NCI-H446 (cell line): ENCODE data around the gene TRABD2B.

ENCODE experiments used
- DNase-seq, 2 experiments: peaks; one replicate each; lab custom pipeline; 2025; lab: John Stamatoyannopoulos, UW

TRABD2B gene

GRCh38 chr1:47824716-47825115, 172.5 kb downstream of the TRABD2B start:
- no peak for DNase-seq

DNA sequence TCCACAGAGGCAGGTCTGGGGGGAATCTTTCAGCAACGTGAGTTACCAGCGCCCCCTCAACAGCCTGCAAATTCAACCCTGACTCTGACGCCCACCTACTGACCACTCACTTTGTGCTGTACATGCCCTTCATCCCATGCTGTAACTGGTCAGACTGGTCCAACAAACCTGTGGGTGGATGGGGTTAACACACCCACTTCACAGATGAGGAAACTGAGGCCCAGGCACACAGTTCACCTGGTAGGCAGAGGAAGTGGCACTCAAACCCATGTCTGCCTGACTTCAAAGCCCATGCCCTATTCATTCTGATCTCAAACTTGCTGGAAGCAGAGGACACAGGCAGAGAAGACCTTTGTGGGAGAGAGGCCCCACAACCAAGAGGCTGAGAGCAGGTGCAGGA, 172.9 kb downstream of the TRABD2B start:
- DNase-seq, result no peak

DNA sequence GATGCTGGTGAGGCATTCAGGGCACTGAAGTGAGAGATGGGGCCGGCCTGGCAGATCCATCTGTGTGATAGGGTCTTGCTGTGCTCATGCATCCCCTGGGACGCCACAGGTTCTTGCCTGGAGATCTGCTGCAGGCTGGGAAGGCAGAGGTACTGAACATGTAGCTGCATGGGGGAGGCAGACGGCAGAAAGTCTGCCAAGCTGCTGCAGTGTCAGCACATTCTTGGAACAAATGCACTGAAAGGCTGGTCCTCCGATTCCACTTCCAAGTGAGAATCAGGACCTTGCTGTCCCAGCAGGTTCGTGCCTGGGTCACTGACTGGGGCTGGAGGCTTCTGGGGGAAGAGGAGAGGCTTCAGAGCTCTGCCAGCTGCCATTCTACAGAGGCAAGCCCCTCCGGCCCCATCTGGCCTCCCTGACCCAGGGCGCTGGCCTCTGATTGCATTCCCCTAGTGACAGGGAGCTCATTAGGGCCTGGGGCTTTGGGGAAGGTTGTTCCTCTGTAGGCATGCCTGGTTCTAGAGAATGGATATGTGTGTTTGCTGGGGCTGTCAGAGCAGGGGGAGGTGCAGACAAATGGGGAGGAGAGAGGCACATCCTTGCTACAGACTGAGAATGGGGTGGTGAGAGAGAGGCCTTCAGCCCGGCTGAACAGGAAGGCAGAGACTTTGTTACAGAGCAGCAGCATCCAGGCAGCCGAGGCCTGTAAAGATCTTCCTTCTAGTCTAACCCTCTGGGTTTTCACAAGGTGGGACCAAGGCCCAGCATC, 174.0 kb downstream of the TRABD2B start:
- no peak for DNase-seq

DNA sequence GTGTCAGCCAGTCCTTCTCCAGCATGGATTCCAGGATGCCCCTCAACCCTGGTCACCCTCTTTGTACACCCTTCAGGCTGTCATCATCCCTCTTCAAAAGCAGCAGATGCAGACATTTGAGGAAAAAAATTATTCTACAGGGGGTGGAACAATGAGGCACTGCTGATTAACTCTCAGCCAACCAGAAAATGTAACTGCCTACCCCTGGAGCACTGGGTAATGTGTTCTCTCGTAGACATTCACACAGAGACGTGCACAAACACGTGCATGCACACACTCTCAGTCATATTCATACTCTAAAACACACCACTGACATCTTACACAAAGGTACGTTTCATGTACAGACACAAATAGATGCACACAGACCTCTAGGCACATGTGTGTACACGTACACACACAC, 175.4 kb downstream of the TRABD2B start:
- no peak for DNase-seq

- no peak for DNase-seq
Observed at GRCh38 chr1:47819574-47819888, 177.7 kb downstream of the TRABD2B start.

DNA sequence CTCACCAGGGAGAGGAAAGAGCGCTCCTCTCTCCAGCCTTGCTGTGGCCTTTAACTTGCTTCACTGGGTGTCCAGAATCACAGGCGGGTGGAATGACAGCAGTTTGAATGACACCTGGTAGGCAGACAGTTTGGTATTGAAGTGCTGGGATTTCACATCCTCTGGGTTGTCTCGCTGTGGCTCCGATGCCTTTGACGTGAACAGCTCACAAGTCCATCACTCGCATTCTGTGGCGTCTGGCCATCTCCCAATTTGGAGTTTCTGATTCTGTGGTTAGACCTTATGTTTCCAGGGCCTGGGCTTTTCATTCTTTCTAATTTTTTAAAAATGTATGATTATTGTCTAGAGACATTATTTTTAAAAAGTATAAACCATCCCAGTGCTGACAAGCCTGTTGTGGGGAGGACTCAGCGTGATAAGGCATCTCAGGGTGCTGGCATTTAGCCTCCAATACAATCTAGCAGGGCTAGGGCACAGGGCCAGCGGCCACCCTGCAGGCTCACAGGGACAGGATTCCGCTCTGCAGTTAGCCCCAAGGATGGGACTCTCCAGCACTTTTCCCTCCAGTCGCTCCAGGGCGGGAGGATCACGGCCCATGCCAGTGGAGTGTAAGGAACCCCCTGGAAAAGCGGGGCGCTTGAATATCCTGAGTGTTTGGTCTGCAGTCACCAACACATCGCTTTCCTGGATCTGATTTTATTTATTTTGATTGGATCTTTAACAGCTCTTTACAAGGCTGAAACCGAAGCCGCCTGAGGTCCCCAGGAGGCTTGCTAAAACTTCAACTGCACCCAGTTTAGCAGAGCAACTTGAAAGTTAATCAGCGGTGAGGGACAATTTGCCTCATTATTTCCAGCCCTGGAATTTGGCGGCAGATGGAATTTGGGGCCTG, 178.3 kb downstream of the TRABD2B start:
- DNase-seq, result no peak

DNA sequence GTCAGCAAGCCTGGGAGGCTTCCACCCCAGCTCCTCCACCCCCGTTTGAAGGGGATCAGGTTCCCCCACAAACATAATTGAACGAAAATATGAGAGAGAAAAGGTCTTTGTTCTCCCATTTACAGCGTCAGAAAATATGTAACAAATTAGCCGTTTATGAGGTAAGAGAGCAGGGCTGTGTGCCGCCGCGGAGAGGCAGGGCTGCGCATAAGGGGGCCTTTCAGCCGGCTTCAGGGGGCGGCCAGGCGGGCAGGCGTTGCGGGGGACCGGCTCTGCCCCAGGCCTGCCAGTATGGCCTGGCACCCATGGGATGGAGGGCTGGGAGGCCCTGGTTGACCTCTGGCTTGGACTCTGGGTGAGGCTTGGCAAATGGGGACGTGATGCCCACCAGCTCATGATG, 179.3 kb downstream of the TRABD2B start:
- DNase-seq, result no peak

GRCh38 chr1:47816325-47817071, 180.7 kb downstream of the TRABD2B start:
- no peak for DNase-seq

DNA sequence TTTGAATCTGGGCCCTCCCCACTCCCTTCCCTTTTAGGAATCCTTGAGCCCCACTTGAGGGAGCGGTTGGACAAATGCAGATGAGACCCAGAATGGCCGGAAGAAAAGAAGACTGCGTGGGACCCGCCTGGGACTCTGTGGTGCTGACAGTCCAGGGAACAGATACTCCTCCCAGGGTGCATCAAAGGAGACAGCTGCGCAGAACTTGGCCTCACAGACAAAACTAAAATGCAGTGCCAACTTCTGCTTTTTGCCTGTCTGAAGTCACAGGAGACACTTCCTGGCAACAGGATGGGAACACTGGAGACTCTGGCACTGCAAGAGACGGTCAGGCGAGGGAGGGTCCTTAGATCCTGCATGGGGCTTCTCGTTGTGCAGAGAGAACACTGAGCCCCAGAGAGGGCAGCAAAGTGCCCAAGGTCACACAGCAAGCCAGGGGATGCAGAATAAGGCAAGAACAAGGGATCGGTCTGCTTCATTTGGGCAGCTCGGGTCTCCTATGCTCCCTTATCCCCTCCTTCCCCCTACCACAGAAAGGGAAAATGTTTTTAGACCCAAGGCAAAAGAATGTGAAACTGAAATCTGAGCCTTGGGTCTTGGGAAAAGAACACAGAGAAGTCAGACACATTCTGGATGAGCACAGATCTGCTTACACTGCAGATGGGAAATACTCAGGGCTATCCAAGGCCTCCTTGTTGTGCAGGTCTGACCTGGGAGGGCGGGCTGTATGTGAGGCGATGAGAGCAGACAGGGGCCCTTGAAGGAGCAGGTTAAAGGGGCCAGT, 182.4 kb downstream of the TRABD2B start:
- DNase-seq, result no peak

DNA sequence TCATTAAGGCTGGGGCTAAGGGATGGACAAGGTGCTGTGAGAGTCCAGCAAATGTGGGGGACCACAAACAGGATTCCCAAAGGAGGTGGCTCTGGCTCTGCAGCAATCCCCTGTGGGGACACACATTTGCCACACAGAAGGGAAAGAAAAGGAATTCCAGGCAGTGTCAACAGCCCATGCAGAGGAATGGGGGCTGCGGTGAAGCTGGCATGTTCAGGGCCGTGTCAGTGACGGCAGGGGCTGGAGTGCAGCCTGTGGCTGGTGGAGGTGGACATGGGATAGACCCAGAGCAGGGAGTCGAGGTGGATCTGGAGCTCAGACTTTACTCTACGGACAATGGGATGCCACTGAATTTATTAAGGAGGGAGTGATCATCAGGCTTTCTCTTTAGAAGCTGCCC, 183.2 kb downstream of the TRABD2B start:
- DNase-seq, result no peak

DNA sequence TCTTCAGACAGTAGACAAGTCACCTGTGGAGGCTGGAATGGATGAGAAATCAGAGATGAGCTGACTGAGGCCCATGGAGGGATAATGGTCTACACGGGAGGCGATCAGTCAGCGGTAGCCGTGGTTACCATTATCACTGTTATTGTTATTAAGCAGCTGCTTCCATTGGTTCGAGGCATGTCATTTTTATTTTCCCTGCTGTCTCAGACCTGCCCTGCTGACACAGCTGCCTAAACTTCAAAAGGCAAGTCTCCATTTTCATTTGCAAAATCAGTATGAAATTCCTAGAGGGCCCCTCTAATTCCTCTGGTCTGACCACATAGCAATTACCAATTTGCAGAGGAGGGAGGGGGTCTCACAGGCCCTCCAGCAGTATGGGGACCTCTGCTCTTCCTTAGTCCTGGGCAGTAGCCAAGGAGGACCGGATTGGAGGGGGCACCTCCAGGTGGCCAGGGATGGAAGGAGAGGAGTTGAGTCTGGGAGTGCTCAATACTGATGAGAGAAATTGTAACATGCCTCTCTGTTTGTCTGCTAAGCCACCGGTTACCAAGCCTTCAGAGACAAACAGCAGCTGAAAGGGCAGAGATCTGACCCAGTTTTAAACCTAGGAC, 184.2 kb downstream of the TRABD2B start:
- DNase-seq, result no peak

DNA sequence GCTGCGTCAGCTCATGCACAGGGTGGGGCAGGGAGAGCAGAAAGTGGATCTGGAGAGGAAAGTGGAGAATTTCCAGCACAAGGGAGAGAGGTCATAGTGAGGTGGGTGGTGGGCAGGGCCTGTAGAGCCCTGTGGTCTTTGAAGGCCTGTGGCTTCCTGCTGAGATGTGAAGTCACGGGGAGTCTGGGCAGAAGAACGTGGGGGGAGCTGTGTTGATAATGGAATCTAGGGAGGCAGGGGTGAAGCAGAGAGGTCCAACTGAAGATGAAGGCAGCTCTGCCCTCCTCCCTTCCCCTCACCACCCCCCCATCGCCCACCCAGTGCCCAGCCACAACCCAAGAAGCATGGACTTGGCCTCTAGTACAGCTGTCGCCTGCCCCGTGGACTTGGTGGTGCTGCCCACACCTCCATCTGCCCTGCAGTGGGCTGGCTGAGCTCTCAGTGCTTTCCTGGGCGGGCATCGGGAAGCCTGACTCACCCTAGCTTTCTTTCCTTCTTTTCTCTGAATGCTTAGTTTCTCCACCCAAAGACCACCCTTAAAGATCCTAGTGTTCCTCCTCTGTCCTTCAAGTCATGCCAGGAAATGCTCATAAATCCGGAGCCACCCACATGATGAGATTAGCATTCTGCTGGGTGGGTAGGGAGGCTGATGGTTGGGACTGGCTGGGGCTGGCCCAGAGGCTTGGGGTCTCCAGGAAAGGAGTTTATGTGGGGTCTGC, 186.1 kb downstream of the TRABD2B start:
- no peak for DNase-seq

DNA sequence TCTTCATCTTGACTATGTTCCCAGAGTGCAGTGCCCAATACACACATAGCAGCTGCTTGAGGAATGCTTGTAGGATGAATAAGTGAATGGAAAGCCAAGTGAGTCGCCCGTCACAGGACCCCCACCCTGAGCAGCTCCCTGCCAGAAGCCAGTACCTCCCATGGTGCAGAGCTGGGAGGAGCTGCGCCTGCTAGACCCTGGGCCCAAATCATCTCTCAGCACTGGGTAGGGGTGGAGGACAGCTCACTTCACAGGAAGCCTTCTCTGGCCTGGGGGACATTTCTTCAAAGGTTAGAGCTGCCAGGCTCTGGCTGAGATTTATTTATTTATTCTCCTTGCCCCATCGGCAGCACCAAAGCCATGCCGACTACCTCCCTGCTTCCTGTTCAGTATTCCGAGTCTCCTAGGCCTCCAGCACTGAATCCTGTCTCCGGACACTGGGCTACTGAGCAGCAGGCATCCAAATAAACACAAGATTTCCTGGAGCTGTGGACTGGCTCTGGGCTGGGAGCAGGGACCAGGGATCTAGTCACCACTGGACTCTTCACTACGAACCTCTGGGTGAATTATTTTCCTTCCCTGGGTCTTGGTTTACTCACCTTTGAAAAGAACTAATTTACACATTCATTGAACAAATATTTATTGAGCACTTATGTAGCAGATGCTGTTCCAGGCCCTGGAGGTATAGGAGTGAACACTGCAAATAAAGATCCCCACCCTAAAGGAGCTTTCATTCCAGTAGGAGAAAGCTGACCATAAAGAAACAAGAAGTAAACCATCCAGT, 187.7 kb downstream of the TRABD2B start:
- no peak for DNase-seq

DNA sequence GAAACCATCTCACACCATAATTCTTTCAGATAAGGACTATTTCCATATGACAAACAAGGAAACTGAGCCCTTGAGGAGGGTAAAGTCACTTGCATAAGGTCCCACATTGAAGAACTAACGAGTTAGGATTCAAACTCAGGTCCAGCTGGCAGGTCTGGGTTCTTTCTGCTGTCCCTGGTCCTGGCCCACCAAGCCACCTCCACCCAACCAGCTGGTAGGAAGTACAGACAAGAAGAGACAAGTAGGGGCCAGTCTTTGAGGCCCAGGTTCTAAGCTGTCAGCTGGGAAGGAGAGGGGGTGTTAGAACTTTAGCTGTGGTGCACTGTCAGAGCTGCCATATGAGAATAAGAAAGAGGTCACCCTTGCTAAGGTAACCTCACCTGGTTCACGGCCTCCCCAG, 188.6 kb downstream of the TRABD2B start:
- no peak for DNase-seq

- peak; percentile 47 to 79 for DNase-seq
Observed at GRCh38 chr1:47805921-47806361, 191.2 kb downstream of the TRABD2B start.

GRCh38 chr1:47805018-47805417, 192.2 kb downstream of the TRABD2B start:
- DNase-seq, result no peak

- peak in 1 of 2 experiments; percentile 11 for DNase-seq
Observed at GRCh38 chr1:47803815-47804501, 193.2 kb downstream of the TRABD2B start.

DNA sequence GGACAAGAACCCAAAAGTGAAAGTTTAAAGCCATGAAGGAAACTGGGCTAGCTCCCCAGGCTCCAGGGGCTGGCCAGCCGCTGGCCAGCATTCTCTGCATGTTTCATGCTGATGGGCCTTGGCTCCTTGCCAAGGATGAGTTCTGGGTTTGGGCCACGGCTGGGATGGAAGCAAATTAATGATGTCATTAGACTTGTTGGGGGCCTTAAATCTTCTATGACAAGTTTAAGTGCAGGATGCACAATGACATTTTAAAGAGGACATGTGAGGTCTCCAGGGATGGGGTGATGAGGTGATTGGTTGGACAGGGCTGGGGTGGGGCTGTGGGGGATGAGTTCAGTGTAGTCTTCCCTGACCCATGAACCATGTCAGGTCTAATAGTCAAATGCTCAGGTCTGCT, 199.6 kb downstream of the TRABD2B start:
- no peak for DNase-seq

DNA sequence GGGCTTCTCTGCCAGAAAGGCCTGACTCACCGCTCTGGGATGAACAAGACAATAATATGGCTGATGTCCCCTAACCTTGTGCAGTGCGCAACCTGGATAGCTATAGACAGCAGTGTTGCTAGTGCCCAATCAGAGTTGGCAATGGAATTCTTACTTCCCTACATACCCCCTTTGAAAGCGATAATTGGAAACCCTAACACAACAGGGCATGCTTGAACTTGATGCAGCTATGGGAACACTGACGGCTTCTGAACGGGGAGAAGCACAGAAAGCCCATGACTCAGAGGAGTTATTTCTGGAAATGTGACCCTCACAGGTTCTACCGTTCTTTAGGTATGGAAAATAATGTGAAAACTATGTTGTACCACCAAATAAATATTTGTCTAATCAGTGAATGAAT, 200.6 kb downstream of the TRABD2B start:
- DNase-seq, result no peak
